Mesenteric fat pad (tissue), 1 donor: ENCODE measurements around the gene IL17RB. TPM values are rescaled to one million over a fixed set of nuclear protein-coding genes. Genes with fewer than 3 reads are reported as not detected.

Experiments
- DNase-seq: peaks from one replicate; pipeline ENCODE4 v3.0.0-alpha.2; 2020; ENCODE audit warnings: low spot score
- total RNA-seq: library from RNA; stranded (reverse); fragmentation: NEBNext Ultra II Directional; extraction: Animal tissue kit (Norgen Biotek cat#: 25700); gene quantifications from one replicate; pipeline ENCODE4 v1.2.1, GENCODE V29; 2021
- donor health status: DM: yes; HTN: yes; CAD: no.

Gene IL17RB
- total RNA-seq, 1 donor from 2014 or later = not detected

GRCh38 chr3:53858096-53858741 lies 11.9 kb downstream of the IL17RB start:
- DNase-seq = no peak

GRCh38 chr3:53859178-53859577 lies 12.8 kb downstream of the IL17RB start:
- no peak for DNase-seq

- DNase-seq = no peak
These were observed 13.8 kb downstream of the IL17RB start for GRCh38 chr3:53860196-53860595.

GRCh38 chr3:53862241-53862640 lies 15.9 kb downstream of the IL17RB start:
- no peak for DNase-seq

- no peak for DNase-seq
These were observed 16.8 kb downstream of the IL17RB start for GRCh38 chr3:53863145-53863544.

GRCh38 chr3:53865732-53866499 lies 19.5 kb downstream of the IL17RB start:
- DNase-seq = no peak

- DNase-seq = no peak
These were observed 34.3 kb downstream of the IL17RB start for GRCh38 chr3:53880396-53881345.

GRCh38 chr3:53881691-53882593 lies 35.6 kb downstream of the IL17RB start, which contains the start of gene ACTR8:
TSS of gene ACTR8 (minus strand) at chr3:53882152. CDS start at chr3:53882101, 51 bp downstream.
- DNase-seq = peak; percentile 96

- no peak for DNase-seq
These were observed 36.6 kb downstream of the IL17RB start for GRCh38 chr3:53883008-53883407.

GRCh38 chr3:53884623-53885022 lies 38.3 kb downstream of the IL17RB start:
- no peak for DNase-seq

- DNase-seq = no peak
These were observed 38.9 kb downstream of the IL17RB start for GRCh38 chr3:53885239-53885638.

- no peak for DNase-seq
These were observed 41.1 kb downstream of the IL17RB start for GRCh38 chr3:53887446-53887845.

GRCh38 chr3:53888232-53888631 lies 41.9 kb downstream of the IL17RB start:
- no peak for DNase-seq

GRCh38 chr3:53890726-53891475 lies 44.5 kb downstream of the IL17RB start:
- DNase-seq = no peak

GRCh38 chr3:53891497-53892285 lies 45.3 kb downstream of the IL17RB start, which contains the start of gene SELENOK:
TSS of gene SELENOK (minus strand) at chr3:53891859.
- DNase-seq = peak; percentile 100

GRCh38 chr3:53892286-53892637 lies 45.9 kb downstream of the IL17RB start:
- no peak for DNase-seq

GRCh38 chr3:53899750-53900149 lies 53.4 kb downstream of the IL17RB start:
- no peak for DNase-seq

GRCh38 chr3:53900666-53901331 lies 54.4 kb downstream of the IL17RB start:
- no peak for DNase-seq
